HEK293 (cell line): ENCODE results near the gene EDARADD.

Experiments used
- CTCF ChIA-PET: fragments of 350-600 bp; formaldehyde crosslinking; extraction: SDS; loops from one replicate; lab custom pipeline; 2021; ENCODE audit warnings: antibody characterized with exemption; lab: Yijun Ruan, JAX
- POLR2A ChIA-PET: fragments of 300-600 bp; formaldehyde crosslinking; extraction: SDS; loops from one replicate; lab custom pipeline; 2020; ENCODE audit warnings: antibody characterized with exemption, inconsistent platforms; lab: Yijun Ruan, JAX
- H3K27ac ChIP-seq: fragments of 200-500 bp; sonication (Bioruptor generic); 2 replicates; pipeline ENCODE4 v1.5.1; 2014; ENCODE audit warnings: low read depth, low read length, control low read depth, inconsistent platforms; ENCODE audit errors: extremely low read depth
- H3K36me3 ChIP-seq, 2 experiments: fragments of 200-500 bp in 1 of 2; sonication (Bioruptor generic) in 1 of 2; 1 replicate in 1 of 2; 2 replicates in 1 of 2; pipeline ENCODE4 v1.5.1; 2014 to 2017; ENCODE audit warnings: inconsistent platforms in 2 of 2, low read length in 2 of 2; ENCODE audit not compliant: control insufficient read depth in 2 of 2, insufficient read depth in 1 of 2
- H3K4me1 ChIP-seq: fragments of 200-500 bp; sonication (Bioruptor generic); 2 replicates; pipeline ENCODE4 v1.5.1; 2014; ENCODE audit warnings: mild to moderate bottlenecking, low read length, inconsistent platforms; ENCODE audit not compliant: control insufficient read depth, insufficient read depth
- H3K4me3 ChIP-seq: 2 replicates; pipeline ENCODE4 v1.5.1; 2011; ENCODE audit warnings: low read depth, mild to moderate bottlenecking, control low read depth, low read length, moderate library complexity
- H3K9me3 ChIP-seq: fragments of 200-500 bp; sonication (Bioruptor generic); 2 replicates; pipeline ENCODE4 v1.5.1; 2014; ENCODE audit warnings: low read depth, low read length, inconsistent platforms; ENCODE audit not compliant: control insufficient read depth, insufficient read depth
- CTCF ChIP-seq: fragments of 450-650 bp; formaldehyde crosslinking; IDR thresholded peaks from 2 replicates; pipeline ENCODE4 v1.5.1; 2016; ENCODE audit warnings: missing biosample characterization, missing genetic modification characterization
- KLF1 ChIP-seq: fragments of 450-650 bp; formaldehyde crosslinking; IDR thresholded peaks from 2 replicates; pipeline ENCODE4 v1.5.1; 2016; ENCODE audit warnings: missing biosample characterization, missing genetic modification characterization
- PRDM10 ChIP-seq: fragments of 450-650 bp; formaldehyde crosslinking; IDR thresholded peaks from 2 replicates; pipeline ENCODE4 v1.5.1; 2016; ENCODE audit warnings: missing biosample characterization, missing genetic modification characterization
- PRDM6 ChIP-seq: fragments of 450-650 bp; formaldehyde crosslinking; IDR thresholded peaks from 2 replicates; pipeline ENCODE4 v1.5.1; 2017; ENCODE audit warnings: missing biosample characterization, missing genetic modification characterization
- SCRT2 ChIP-seq: fragments of 450-650 bp; formaldehyde crosslinking; IDR thresholded peaks from 2 replicates; pipeline ENCODE4 v1.5.1; 2016; ENCODE audit warnings: missing biosample characterization, missing genetic modification characterization
- ZNF18 ChIP-seq: fragments of 450-650 bp; formaldehyde crosslinking; IDR thresholded peaks from 2 replicates; pipeline ENCODE4 v1.5.1; 2016; ENCODE audit warnings: missing biosample characterization, missing genetic modification characterization
- ZNF350 ChIP-seq: fragments of 450-650 bp; formaldehyde crosslinking; IDR thresholded peaks from 2 replicates; pipeline ENCODE4 v1.5.0; 2017; ENCODE audit warnings: missing biosample characterization, mild to moderate bottlenecking, missing genetic modification characterization
- ZNF394 ChIP-seq: fragments of 450-650 bp; formaldehyde crosslinking; IDR thresholded peaks from 2 replicates; pipeline ENCODE4 v1.5.1; 2016; ENCODE audit warnings: missing biosample characterization, missing genetic modification characterization, mild to moderate bottlenecking, moderate library complexity, borderline replicate concordance
- ZNF791 ChIP-seq: fragments of 450-650 bp; formaldehyde crosslinking; IDR thresholded peaks from 2 replicates; pipeline ENCODE4 v1.5.1; 2016; ENCODE audit warnings: missing biosample characterization, missing genetic modification characterization
- ZSCAN4 ChIP-seq: fragments of 450-650 bp; formaldehyde crosslinking; IDR thresholded peaks from 2 replicates; pipeline ENCODE4 v1.5.1; 2017; ENCODE audit warnings: missing biosample characterization, missing genetic modification characterization

EDARADD gene

GRCh38 chr1:236392182-236392581 lies 1.9 kb upstream of the EDARADD start:
- POLR2A ChIA-PET = interaction anchor here (0.6 to 1.3 kb wide), 2 partner anchors 9 to 11 kb away, joined by 3 to 6 read pairs; no protein-coding TSS in a partner anchor
- CTCF ChIA-PET = interaction anchor here (0.5 to 1.0 kb wide), 3 partner anchors 11 to 589 kb away, joined by 3 to 4 read pairs (median 3); no protein-coding TSS in a partner anchor

GRCh38 chr1:236394879-236395229 lies 768 bp downstream of the EDARADD start:
- POLR2A ChIA-PET = interaction anchor here (0.6 to 2.1 kb wide), 9 partner anchors 10 to 144 kb away, joined by 3 to 12 read pairs (median 3); no protein-coding TSS in a partner anchor
- Histone ChIP-seq H3K4me3 (peak overlapping the region; percentile 93), H3K27ac (peak overlapping the region; percentile 73; the same call in 1 of the 2 replicates), H3K9me3 (no peaks in the 10 kb centered on the region), H3K4me1 (peaks cover 13% of the 10 kb centered on the region), H3K36me3 (no peaks in the 10 kb centered on the region; a peak in 1 of 3 replicates)
- CTCF ChIA-PET = interaction anchor here (0.6 to 2.0 kb wide), 7 partner anchors 25 to 290 kb away, joined by 3 to 7 read pairs (median 5); no protein-coding TSS in a partner anchor
- TF ChIP-seq ZNF18 = peak; percentile 87
- TF ChIP-seq ZNF791 (tag by site-specific recombination) = no peak
- TF ChIP-seq ZNF394 (tag by site-specific recombination) = 0 out of 2 replicates have a peak, but pooled peaks have one; percentile 6
- 0 out of 2 replicates have a peak, but pooled peaks have one; percentile 5 for TF ChIP-seq ZSCAN4 (tag by site-specific recombination)
- no peak for TF ChIP-seq ZNF350
- no peak for TF ChIP-seq PRDM6

More at GRCh38 chr1:236392182-236392581, 1.9 kb upstream of the EDARADD start:
- peaks cover 13% of the 10 kb centered on the region for H3K4me1 ChIP-seq
- TF ChIP-seq KLF1 (tag by site-specific recombination) (no peak), SCRT2 (tag by site-specific recombination) (no peak), CTCF (tag by site-specific recombination) (peak; percentile 60), PRDM10 (tag by site-specific recombination) (peak; percentile 61)
- TF ChIP-seq, all 188 proteins: peak for 2
- Histone ChIP-seq H3K36me3 (no peaks in the 10 kb centered on the region), H3K4me3 (no peak overlapping the region), H3K27ac (no peak overlapping the region), H3K9me3 (no peaks in the 10 kb centered on the region)
